ENCODE data around the gene TRIM33.

- TF ChIP-seq CTCF (IDR thresholded peaks at IDR 0.05; ENCODE audit: poor library complexity) (no peak), EZH2phosphoT487 (IDR thresholded peaks at IDR 0.05; ENCODE audit: low read depth, severe bottlenecking, unreplicated experiment) (no peak)
These were observed 22.3 kb downstream of the TRIM33 start for GRCh38 chr1:114488739-114489138.
